ENCODE data around the gene ZNF397. TPM values are rescaled to one million over a fixed set of nuclear protein-coding genes. Genes with fewer than 3 reads are reported as not detected.

ZNF397 gene
- total RNA-seq, 1 experiment from 2014 or later, result 23.8 TPM

DNA sequence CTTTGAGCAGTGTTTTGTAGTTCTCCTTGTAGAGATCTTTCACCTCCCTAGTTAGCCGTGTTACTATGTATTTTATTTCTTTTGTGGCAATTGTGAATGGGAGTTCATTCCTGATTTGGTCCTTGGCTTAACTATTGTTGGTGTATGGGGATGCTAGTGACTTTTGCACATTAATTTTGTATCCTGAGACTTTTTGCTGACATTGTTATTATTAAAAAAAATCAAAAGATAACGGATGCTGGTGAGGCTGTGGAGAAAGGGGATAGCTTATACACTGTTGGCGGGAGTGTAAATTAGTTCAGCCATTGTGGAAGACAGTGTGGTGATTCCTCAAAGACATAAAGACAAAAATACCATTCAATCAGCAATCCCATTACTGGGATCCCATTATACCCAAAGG is 17.0 kb upstream of the ZNF397 start:
- POLR2A ChIA-PET, result no interaction called here
- H3K4me2 ChIP-seq (ENCODE audit: low read length), result no peak overlapping the region
- ATAC-seq (no peak), DNase-seq (ENCODE audit: low read depth, low spot score) (no peak)
- H3K27ac ChIP-seq (ENCODE audit: low read depth, low read length), result no peak overlapping the region
- no peak overlapping the region for H2AFZ ChIP-seq (ENCODE audit: low read depth, low read length, poor library complexity, severe bottlenecking)
- H3K36me3 ChIP-seq (ENCODE audit: control insufficient read depth in 1 of 2, insufficient read depth in 2 of 2, low read length in 2 of 2), result no peaks in the 10 kb centered on the region
- intact Hi-C loops (cut with micrococcal nuclease), result no loop called here
- CTCF ChIA-PET, result no interaction called here
- H3K27me3 ChIP-seq (ENCODE audit: insufficient read depth, low read length), result no peaks in the 10 kb centered on the region
- RAD21 ChIA-PET (ENCODE audit: low non-redundant PET in 1 of 2, low total read pairs in 2 of 2, uncharacterized antibody in 2 of 2, unreplicated experiment in 2 of 2), result no interaction called here
- TF ChIP-seq JUND (IDR thresholded peaks at IDR 0.05) (no peak), RAD21 (IDR thresholded peaks at IDR 0.05; ENCODE audit: low read depth) (no peak), ELF1 (IDR thresholded peaks at IDR 0.05; ENCODE audit: borderline replicate concordance, low read depth) (no peak), CEBPB (IDR thresholded peaks at IDR 0.05; ENCODE audit: low read depth) (no peak), POLR2A (IDR thresholded peaks at IDR 0.05; ENCODE audit: borderline replicate concordance, extremely low read depth, insufficient read depth, insufficient read length) (no peak), YY1 (IDR thresholded peaks at IDR 0.05; ENCODE audit: extremely low read depth, insufficient replicate concordance, low read depth, low read length) (no peak), EZH2phosphoT487 (IDR thresholded peaks at IDR 0.05; ENCODE audit: borderline replicate concordance) (no peak)
- TF ChIP-seq, protein P1, sequence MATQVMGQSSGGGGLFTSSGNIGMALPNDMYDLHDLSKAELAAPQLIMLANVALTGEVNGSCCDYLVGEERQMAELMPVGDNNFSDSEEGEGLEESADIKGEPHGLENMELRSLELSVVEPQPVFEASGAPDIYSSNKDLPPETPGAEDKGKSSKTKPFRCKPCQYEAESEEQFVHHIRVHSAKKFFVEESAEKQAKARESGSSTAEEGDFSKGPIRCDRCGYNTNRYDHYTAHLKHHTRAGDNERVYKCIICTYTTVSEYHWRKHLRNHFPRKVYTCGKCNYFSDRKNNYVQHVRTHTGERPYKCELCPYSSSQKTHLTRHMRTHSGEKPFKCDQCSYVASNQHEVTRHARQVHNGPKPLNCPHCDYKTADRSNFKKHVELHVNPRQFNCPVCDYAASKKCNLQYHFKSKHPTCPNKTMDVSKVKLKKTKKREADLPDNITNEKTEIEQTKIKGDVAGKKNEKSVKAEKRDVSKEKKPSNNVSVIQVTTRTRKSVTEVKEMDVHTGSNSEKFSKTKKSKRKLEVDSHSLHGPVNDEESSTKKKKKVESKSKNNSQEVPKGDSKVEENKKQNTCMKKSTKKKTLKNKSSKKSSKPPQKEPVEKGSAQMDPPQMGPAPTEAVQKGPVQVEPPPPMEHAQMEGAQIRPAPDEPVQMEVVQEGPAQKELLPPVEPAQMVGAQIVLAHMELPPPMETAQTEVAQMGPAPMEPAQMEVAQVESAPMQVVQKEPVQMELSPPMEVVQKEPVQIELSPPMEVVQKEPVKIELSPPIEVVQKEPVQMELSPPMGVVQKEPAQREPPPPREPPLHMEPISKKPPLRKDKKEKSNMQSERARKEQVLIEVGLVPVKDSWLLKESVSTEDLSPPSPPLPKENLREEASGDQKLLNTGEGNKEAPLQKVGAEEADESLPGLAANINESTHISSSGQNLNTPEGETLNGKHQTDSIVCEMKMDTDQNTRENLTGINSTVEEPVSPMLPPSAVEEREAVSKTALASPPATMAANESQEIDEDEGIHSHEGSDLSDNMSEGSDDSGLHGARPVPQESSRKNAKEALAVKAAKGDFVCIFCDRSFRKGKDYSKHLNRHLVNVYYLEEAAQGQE (IDR thresholded peaks at IDR 0.05; ENCODE audit: low read depth), result no peak
- no peaks in the 10 kb centered on the region for H3K4me1 ChIP-seq (ENCODE audit: control insufficient read depth in 1 of 2, insufficient read depth in 2 of 2, low read length in 2 of 2)
- BruUV-seq (replicated peaks), result no TSS peak
- H3K9me3 ChIP-seq (ENCODE audit: control insufficient read depth in 1 of 2, insufficient read depth in 1 of 2, low read depth in 1 of 2, low read length in 2 of 2), result no peaks in the 10 kb centered on the region
- no peaks in the 10 kb centered on the region for H4K20me1 ChIP-seq (ENCODE audit: insufficient read depth)
- no peak overlapping the region for H3K9ac ChIP-seq (ENCODE audit: low read length)
- H3K9me2 ChIP-seq (ENCODE audit: insufficient read depth), result no peaks in the 10 kb centered on the region
- H3K79me2 ChIP-seq (ENCODE audit: insufficient read depth, low read length), result no peaks in the 10 kb centered on the region
- no peak overlapping the region for H3K4me3 ChIP-seq (replicated peaks in 1 of 2; ENCODE audit: low read depth in 1 of 2, low read length in 2 of 2)
